COLO668 (cell line): ENCODE measurements around the gene FNDC3B.

Experiments
- DNase-seq: peaks from one replicate; lab custom pipeline; 2025; ENCODE audit not compliant: unreplicated experiment; lab: John Stamatoyannopoulos, UW

Gene FNDC3B

DNA sequence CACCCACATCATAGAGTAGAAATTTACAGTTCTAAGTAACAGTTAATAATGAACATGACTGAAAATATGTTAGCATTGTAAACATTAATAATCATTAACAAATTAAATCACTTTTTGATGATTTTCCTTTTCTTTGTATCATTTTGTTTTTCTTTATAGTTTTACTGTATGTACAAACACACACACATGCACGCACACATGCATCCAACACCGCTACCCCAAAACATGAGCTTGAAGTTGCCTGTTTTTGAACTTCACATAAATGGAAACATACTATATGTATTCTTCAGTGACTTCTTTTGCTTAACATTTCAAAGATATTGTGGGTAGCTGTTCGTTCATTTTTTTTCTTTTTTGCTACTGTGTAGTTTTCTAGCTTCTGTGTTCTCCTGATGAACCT is 123.9 kb downstream of the FNDC3B start:
- no peak for DNase-seq

DNA sequence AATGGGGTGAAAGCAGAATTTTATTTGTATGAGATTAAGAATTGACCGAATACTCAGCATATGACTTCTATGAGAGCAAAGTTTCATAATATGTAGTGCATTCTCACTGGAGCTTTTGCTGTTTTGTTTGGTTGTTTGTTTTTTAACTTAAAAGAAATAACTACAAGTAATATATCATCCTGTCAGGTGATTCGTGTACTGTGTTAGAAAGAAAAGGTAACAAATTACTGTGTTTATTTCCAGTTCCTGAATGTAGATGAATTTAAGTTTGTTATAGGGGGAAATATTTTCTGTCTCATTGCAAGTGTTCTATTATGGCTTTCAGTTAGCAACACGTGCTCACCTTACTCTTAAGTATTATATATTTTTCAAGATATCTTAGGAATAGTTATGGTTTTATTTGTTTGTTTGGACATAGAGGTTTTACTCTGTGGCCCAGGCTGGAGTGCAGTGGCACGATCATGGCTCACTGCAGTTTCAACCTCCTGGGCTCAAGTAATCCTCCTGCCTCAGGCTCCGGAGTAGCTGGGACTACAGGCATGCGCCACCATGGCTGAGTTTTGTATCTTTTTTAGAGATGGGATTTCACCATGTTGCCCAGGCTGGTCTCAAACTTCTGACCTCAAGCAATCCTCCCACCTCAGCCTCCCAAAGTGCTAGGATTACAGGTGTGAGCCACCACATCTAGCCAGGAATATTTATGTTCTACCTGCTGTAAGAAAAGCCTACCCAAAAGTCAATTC is 125.4 kb downstream of the FNDC3B start:
- DNase-seq, result no peak

DNA sequence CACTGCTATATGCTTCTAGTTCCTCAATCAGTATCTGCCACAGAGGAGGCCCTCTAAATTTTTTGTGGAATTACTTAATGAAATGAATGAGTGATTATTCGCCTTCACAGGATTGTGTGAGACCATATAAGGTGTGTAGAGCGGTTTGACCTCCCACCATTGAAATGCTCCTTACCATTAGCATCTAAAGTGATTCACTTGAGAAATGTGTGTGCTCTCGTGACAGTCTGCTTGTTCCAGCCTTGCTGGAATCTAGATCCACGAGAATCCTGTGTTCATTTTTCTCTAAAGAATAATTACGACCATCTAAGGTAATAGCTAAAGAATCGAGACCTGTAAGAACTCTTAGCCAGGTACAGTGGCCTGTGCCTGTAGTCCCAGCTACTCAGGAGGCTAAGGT is 126.9 kb downstream of the FNDC3B start:
- no peak for DNase-seq

DNA sequence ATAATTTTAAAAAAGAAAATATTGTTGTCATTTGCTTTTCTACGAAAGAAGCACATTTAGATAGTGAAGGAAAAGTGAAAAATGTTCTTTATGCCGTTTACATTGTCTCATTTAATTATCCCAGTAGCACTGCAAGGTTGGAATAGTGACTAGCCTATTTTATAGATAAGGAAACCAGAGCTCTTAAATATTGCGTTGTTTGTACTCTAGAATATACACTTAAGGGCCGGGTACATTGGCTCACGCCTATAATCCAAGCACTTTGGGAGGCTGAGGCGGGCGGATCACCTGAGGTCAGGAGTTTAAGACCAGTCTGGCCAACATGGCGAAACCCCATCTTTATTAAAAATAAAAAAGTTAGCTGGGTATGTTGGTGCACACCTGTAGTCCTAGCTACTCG is 127.5 kb downstream of the FNDC3B start:
- DNase-seq, result no peak

DNA sequence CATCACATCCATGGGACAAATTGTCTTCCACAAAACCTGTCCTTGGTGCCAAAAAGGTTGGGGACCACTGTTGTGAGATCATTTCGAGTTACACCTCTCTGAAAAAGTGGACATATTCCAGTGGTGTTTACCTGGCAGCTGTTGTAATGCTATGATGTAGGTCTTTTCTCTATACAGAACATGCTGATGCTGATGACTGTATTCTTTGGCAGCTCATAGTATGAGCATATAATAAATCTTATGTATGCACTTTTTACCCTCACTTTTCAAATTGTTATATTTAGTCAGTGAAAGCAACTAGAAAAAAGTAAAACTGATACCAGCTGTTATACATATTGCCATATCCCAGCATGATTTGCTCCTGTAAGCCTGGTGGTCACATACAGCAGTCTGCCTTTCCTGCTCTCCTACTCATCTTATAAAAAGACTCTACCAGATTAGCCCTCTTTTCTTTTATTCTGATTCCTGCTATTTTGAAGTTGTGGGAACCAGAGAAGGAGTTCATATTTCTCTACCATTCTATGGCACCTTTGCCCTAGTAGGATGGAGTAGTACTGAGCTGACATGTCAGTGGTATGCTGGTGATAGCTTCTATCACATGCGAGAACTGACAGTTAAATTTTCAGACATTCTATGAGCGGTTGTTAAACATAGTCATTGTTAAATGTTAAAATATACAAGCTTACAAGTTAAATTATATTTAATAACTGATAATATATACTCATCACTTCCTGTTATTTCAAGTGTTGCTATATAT is 128.7 kb downstream of the FNDC3B start:
- no peak for DNase-seq

DNA sequence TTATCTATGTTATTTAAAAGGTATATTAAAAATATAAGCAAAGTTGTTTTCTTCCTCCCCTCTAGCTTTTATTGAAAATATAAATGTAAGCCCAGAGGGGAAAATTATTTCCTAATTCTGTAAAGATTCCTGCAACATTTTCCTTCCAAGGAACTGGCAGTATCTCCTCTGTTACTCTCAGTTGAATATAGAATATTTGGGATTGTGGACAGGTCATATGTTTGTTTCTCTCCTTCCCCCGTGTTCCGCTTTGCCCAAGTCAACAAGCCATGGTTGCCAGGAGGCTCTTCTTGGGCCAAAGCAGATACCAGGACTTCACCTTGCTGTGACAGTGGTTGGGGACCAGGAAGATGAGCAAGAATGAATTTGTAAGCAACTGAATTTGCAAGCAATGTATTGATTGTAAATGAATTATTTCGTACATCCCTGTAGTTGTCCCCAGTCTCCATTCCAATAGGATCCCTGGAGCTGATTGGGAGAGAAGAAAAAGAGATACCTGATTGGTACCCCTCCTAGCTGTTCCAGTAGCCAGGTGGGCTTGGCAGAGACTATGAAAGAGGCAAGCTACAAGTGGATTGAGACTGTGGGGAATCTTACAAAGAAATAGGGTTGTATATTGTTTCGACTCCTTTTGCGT is 130.8 kb downstream of the FNDC3B start:
- DNase-seq, result no peak

DNA sequence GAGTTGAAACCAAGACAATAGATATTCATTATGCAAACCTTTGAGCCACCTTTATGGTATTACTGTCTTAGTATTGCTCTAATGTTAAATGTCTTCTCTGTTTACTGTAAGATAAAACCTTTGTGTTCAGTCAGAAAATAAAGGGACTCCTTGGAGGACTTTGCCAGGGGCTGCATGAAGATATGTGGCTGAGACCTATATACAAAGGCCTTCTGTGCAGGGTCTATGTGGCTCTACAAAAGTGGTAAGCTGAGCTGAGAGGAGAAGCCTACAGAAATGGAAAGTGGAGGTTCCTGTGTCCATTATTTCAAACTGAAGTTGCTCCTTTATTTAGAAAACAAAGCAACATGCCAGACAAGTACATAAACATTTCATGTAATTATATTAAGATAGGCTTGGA is 131.5 kb downstream of the FNDC3B start:
- no peak for DNase-seq

DNA sequence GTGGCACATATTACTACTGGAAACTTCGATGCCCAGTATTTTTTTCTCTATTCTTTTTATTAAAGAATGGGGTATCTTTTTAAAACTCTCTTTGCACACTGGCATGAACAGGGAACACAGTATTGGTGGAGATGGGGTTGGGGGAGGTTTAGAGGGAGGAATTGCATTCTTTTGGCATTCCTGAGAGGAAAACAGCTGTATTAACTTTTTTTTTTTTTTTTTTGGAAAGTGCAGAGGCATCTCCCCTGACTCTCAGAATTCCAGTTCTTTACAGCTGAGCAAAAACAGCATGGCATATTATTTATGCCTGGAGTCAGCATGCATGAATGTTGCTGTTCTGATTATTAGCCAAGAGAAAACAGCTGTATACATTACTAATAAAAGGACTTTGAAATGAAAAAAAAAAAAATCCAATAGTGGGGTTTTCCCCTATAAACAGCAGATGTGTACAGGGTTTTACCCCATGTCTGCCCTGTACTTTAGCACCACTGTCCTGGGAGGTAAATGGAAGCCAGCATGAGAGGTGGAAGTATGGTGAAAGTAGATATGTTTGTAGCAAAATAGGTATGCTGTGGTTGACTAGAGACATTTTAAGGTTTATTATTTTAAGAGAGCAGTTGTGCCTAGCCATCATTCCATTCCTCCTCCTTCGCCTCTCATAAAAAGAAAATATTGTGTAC is 132.2 kb downstream of the FNDC3B start:
- DNase-seq, result no peak

DNA sequence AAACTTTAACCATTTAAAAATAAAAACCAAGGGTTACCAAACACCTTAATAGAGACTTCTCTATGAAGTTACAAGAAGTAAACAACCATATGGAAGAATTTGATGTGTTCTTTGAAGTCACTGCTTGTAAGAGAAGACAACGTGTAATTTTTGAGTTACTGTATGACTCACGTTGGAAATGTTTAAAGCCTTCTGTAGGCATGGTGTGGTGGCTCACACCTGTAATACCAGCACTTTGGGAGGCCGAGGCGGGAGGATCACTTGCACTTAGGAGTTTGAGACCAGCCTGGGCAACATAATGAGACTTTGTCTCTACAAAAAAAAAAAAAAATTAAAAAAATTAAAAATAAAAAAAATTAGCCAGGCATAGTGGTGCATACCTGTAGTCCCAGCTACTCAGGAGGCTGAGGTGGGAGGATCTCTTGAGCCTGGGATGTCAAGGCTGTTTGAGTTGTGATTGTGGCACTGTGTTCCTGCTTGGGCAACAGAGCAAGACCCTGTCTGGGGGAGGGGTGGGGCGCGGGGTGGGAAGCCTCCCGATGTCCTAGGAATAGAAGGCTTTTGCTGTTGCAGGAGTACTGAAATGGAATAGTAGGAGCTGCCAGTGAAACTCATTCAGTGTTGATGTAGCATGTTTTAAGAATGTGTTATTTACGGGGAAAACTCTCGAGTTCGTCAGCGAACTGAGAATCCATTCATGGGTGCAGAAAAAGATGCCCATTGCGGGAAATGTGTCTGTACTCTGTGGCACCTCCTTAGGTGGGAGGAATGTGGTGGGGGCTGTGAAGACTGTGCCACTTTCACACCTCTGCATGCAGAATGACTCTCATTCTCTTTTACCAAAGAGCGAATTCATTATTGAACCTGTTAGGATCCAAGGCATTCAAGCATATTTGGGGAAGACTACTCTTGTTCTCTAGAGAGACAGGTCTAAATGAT is 134.2 kb downstream of the FNDC3B start:
- no peak for DNase-seq

DNA sequence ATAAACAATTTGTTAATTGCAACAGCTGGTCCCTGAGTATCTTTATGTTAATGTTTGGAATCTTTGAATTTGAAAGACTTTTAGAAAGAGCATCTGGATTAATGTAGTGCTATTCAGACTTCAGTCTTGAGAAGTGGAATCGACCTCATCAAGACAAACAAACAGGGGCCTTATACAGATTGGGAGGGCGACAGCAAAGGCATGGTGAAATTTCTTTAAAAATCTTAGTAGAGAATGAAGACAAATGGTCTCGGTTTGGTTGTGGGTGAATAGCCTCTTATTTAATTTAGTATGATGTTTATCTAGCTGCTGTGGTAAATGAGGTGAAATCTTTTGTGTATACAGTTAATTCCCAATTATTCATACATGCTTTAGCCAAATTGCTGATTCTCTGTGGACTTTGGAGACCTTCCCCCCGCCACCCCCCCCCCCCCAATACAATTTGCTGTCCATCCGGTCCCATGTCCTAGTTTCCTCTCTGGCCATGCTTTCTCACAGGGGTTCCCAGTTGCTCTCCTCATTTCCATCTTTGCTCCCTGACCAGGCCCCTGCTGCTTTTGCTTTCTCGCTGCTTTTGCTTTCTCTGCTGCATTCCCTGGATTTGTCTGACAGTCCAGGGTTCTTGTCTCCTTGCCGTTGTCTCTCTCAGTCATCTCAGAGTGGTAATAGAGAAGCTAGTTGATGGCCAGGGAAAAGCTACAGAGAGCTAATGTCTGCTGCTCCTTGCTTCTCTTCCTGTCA is 135.3 kb downstream of the FNDC3B start:
- DNase-seq, result no peak

DNA sequence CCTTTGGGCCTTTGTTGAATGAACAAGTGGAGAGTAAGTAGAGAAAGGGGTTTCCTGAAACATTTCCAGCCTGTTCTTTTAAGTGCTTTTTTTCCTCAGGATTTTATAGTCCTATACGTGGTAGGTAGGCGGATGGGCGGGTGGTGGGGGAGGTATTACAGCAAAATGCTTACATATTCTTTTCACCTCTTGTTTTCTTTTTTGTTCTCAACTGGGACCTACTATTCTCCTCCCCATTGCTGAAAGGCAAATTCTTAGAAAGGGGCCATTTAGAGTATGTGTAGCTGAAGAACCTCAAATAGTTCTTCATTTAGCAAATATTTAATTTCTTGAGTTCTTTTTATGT is 135.8 kb downstream of the FNDC3B start:
- DNase-seq, result no peak

DNA sequence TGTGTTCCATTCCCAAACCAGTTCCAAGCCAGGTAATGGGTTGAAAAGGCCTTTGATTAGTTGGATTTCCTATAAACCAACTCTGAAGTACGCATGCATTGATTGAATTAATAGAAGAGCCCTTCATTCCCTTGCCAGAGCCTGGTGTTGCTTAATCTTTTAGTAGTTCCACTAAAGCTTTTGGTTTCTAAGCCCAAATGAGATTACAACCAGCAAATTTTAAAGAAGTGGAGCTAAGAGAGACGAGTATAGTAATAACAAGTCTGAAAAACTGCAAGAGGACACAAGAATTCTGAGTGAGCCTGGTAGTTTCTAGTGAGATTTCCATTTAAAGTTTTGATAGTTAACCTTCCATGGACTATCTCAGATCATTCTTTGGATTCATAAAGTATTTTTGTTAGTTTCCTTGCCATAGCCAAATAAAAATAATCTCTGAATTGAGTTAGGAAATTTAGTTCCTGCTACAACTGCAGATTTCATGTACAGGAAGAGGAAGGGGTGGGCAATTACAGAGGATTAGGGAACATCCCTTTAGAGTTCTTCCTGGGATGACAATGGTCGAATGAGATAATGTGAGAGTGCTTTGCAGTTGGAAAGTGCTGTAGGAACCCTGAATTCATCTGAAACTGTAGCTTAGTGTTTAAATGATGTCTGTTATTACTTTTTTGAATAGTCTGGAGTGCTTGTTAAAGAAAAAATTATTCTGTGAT is 136.8 kb downstream of the FNDC3B start:
- no peak for DNase-seq

DNA sequence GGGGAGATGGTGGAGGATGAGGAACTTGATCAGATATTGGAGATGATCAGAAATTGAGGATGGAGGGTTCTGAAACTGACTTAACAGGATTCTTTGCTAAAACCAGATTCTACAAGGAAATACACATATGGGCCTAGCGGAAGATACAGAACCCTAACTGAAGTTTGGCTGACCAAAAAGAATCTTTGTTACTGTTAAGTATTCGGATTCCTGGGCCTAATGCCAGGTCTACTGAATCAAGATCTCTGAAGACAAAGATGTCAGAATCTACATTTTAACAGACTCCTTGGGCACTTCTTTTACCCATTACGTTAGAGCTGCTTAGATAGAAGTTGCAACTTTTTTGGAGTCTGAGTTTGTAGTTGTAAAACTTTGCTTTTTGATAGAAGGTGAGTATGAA is 137.7 kb downstream of the FNDC3B start:
- DNase-seq, result no peak

DNA sequence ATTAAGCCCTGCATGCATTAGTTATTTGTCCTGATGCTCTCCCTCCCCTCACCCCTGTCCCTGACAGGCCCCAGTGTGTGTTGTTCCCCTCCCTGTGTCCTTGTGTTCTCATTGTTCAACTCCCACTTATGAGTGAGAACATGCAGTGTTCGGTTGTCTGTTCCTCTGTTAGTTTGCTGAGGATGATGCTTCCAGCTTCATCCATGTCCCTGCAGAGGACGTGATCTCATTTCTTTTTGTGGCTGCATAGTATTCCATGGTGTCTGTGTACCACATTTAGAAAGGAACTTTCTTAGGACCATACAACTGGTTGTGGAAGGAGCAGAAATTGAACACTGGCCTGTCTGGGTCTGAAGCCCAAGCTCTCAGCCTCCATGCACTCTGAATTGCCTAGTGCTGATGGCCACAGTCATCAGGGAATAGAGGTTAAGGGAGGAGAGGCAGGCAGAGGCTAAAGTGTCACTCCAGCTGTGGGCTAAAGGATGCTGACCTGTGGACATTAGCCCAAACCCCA is 138.5 kb downstream of the FNDC3B start:
- no peak for DNase-seq

DNA sequence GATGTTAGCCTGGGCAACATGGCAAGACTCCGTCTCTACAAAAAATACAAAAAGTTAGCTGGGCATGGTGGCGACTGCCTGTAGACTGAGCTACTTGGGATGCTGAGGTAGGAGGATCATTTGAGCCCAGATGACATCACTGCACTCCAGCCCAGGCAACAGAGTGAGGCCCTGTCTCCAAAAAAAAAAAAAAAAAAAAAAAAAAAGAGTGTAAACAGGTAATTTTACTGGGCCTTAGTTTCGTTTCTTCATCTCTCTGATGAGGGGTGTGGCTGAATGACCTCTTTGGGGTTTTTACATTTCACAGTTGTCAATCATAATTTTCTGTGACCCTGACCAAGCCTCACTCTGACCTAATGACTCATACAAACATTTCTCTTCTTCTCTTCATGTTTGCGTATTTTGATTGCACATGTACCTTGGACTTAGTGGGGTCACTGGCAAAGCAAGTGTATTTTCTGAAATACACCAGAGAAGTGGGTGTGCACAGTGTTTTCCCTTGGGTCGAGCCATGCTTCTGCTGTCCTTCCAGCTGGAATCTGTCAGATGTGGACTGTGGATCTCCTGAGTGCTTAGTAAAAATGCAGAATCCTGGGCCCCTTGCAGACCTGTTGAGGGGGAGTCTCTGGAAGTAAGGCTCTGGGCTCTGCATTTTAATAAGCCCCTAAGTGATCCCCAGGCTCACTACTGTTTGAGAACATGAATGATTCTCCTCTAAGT is 140.5 kb downstream of the FNDC3B start:
- no peak for DNase-seq

DNA sequence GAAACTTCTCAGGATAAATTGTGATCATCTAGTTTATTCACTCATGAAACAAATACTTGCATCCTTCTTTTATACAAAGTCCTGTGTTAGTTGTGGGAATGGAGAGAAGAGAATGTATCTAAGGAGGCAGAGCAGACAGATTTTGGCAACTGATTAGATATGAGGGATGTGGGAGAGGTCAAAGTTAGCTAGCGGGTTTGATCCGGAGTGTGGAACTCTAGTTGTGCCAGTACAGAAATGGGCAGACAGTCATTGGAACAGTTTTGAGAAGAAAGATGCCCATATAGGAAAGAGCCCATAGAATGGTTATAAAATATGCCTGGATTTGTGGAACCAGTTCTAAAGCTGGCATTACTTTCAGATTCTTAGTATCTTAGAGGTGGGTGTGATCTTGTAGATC is 141.1 kb downstream of the FNDC3B start:
- DNase-seq, result no peak

DNA sequence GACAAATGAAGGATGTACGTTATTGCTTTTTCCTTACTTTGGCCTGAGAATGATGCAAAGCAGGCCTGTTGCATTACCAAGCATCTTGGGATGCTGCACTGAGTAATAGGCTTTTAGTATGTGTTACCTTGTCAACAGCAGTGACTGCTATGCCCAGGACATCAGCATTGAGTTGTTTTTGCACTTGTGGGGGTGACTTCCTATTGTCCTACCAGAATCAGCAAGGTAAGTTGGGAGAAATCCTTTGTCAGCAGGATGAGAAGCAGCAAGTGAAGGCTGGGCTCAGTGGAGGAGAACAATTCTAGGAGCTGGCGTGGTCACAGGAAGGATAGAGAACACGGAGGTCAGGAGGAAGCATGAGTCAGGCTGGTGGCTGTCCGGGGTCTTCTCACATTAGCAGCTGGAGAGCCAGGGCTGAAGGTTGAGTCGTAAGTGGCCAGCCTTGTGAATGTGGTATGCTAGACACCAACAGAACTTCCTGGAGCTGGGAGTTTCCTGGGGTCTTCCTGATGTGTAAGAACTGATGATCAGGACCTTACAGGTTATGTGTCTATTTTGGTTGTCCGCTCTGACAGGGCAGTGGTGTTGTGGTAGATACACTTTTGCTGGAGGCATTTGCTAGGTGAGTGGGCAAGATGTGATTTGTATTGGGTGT is 142.7 kb downstream of the FNDC3B start:
- no peak for DNase-seq

DNA sequence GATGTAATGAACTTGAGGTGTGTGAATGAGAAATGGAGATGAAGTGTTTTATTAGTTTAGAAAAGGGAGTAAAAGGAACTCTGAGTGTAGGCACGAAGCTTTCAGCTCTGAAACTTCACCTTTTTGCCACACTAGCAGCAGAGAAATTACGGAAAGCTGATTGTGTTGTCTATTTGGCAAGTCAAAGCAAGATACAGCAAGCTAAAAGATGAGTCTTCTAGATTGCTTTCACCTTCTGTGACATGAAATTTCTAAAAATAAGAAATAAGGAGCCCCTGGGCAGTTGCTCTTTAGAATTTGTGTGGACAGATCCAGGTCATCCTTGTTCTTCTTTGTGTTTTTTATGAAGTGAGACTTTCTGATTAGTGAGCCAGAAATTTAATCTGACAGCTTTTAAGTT is 143.4 kb downstream of the FNDC3B start:
- no peak for DNase-seq
